Nephron progenitor cell (in vitro differentiated cells): Measurements from ENCODE around the gene PCBP3.

Experiments used
- DNase-seq: peaks from one replicate; pipeline ENCODE4 v3.0.0; 2021
- H3K27ac Mint-ChIP-seq: 2 replicates; pipeline ENCODE4 v1.8.0; 2021; ENCODE audit warnings: mild to moderate bottlenecking, moderate library complexity, mixed read lengths
- H3K27me3 Mint-ChIP-seq: 2 replicates; pipeline ENCODE4 v1.8.0; 2021; ENCODE audit warnings: mild to moderate bottlenecking, low read depth, mixed read lengths; ENCODE audit not compliant: poor library complexity
- H3K36me3 Mint-ChIP-seq: 2 replicates; pipeline ENCODE4 v1.8.0; 2021; ENCODE audit warnings: low read depth, mixed read lengths
- H3K4me1 Mint-ChIP-seq: 2 replicates; pipeline ENCODE4 v1.8.0; 2021; ENCODE audit warnings: mixed read lengths
- H3K4me3 Mint-ChIP-seq: 2 replicates; pipeline ENCODE4 v1.8.0; 2021; ENCODE audit warnings: mild to moderate bottlenecking, moderate library complexity, mixed read lengths
- H3K9me3 Mint-ChIP-seq: 2 replicates; pipeline ENCODE4 v1.8.0; 2021; ENCODE audit warnings: mild to moderate bottlenecking, moderate library complexity, mixed read lengths
- CTCF ChIP-seq: fragments of 200-600 bp; sonication (generic); IDR thresholded peaks from 2 replicates; pipeline ENCODE4 v1.5.0; 2021; ENCODE audit warnings: antibody characterized with exemption

The PCBP3 gene

DNA sequence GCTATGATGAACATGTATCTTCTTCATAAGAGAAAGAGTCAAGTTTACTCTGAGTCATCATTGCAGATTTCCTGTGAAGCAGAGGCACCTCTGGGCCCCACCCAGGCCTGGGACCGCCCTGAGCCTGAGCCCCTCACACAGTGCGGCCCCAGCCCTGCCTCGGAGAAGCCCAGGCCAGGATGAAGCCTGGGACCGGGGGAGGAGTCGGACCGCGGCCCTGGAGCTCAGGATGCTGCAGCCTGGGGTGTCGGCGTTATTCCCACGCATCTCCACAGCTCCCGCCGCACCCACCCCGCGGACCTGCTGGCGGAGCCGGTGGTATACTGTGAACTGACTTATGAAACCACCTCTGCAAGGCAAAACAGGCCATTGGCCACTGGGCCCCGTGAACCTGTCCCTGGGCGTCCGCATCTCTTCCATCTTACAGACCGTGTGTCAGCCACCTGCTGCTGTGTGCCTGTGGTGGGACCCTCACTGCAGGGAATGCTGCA is 335.7 kb downstream of the PCBP3 start:
- Mint-ChIP-seq H3K4me1 (peaks cover 35% of the 10 kb centered on the region), H3K9me3 (no peaks in the 10 kb centered on the region), H3K27me3 (peaks cover 21% of the 10 kb centered on the region), H3K27ac (no peak overlapping the region), H3K4me3 (no peak overlapping the region), H3K36me3 (peaks cover under 1% of the 10 kb centered on the region)
- peak; percentile 29 for DNase-seq
- TF ChIP-seq CTCF = no peak

GRCh38 chr21:45979651-45980050 is 336.1 kb downstream of the PCBP3 start:
- H3K9me3 Mint-ChIP-seq = no peaks in the 10 kb centered on the region
- H3K36me3 Mint-ChIP-seq = peaks cover 5% of the 10 kb centered on the region
- peaks cover 35% of the 10 kb centered on the region for H3K4me1 Mint-ChIP-seq
- peak; percentile 2 for DNase-seq
- peaks cover 23% of the 10 kb centered on the region for H3K27me3 Mint-ChIP-seq
- H3K27ac Mint-ChIP-seq = no peak overlapping the region
- H3K4me3 Mint-ChIP-seq = no peak overlapping the region
- no peak for TF ChIP-seq CTCF

GRCh38 chr21:45980271-45980670 is 336.7 kb downstream of the PCBP3 start:
- H3K27ac Mint-ChIP-seq = no peak overlapping the region
- peaks cover 35% of the 10 kb centered on the region for H3K4me1 Mint-ChIP-seq
- peaks cover 29% of the 10 kb centered on the region for H3K27me3 Mint-ChIP-seq
- H3K9me3 Mint-ChIP-seq = no peaks in the 10 kb centered on the region
- no peak for TF ChIP-seq CTCF
- H3K4me3 Mint-ChIP-seq = no peak overlapping the region
- DNase-seq = no peak
- peaks cover 11% of the 10 kb centered on the region for H3K36me3 Mint-ChIP-seq

DNA sequence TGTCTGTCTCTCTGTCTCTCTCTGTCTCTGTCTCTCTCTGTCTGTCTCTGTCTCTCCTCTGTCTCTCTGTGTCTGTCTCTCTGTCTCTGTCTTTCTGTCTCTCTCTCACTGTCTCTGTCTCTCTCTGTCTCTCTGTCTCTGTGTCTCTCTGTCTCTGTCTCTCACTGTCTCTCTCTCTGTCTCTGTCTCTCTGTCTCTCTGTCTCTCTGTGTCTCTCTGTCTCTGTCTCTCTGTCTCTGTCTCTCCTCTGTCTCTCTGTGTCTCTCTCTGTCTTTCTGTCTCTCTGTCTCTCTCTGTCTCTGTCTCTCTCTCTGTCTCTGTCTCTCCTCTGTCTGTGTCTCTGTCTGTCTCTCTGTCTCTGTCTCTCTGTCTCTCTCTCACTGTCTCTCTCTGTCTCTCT is 337.2 kb downstream of the PCBP3 start:
- peaks cover 25% of the 10 kb centered on the region for H3K27me3 Mint-ChIP-seq
- H3K4me1 Mint-ChIP-seq = peaks cover 32% of the 10 kb centered on the region
- no peak overlapping the region for H3K4me3 Mint-ChIP-seq
- H3K36me3 Mint-ChIP-seq = peaks cover 13% of the 10 kb centered on the region
- no peaks in the 10 kb centered on the region for H3K9me3 Mint-ChIP-seq
- no peak for DNase-seq
- H3K27ac Mint-ChIP-seq = no peak overlapping the region
- no peak for TF ChIP-seq CTCF

- Mint-ChIP-seq H3K27me3 (peaks cover 18% of the 10 kb centered on the region), H3K9me3 (no peaks in the 10 kb centered on the region), H3K27ac (no peak within 1 kb of the TSS), H3K36me3 (peaks cover 13% of the 10 kb centered on the region), H3K4me1 (peaks cover 25% of the 10 kb centered on the region), H3K4me3 (peak within 1 kb of the TSS; percentile 81)
- peak; percentile 79 for DNase-seq
- no peak for TF ChIP-seq CTCF
Observed at GRCh38 chr21:45981151-45982091, 337.9 kb downstream of the PCBP3 start, which contains the start of gene COL6A1. Gene COL6A1, plus strand, starts transcription at chr21:45981770. Its CDS starts 81 bp downstream, at chr21:45981851.
